HG02571 (cell line): ENCODE measurements around the gene SPAG17.

ENCODE experiments used
- ATAC-seq: cut with Tn5 transposase; IDR thresholded peaks from one replicate; pipeline ENCODE4 v1.9.1; 2021; ENCODE audit warnings: mild to moderate bottlenecking, moderate library complexity; ENCODE audit not compliant: unreplicated experiment

SPAG17 gene

GRCh38 chr1:118185084-118185832 is at the start of gene SPAG17:
TSS of gene SPAG17 (minus strand) at chr1:118185228. CDS start at chr1:118185157, 71 bp downstream.
- ATAC-seq, result no peak

- ATAC-seq, result no peak
These were observed 40.4 kb upstream of the SPAG17 start for GRCh38 chr1:118225471-118225870.

- no peak for ATAC-seq
These were observed 38.4 kb upstream of the SPAG17 start for GRCh38 chr1:118223426-118223825.

- no peak for ATAC-seq
These were observed 34.4 kb upstream of the SPAG17 start for GRCh38 chr1:118219438-118219837.

- no peak for ATAC-seq
These were observed 32.3 kb upstream of the SPAG17 start for GRCh38 chr1:118217141-118217838.

GRCh38 chr1:118214866-118215265 is 29.8 kb upstream of the SPAG17 start:
- no peak for ATAC-seq

- ATAC-seq, result no peak
These were observed 25.7 kb upstream of the SPAG17 start for GRCh38 chr1:118210723-118211110.

GRCh38 chr1:118210051-118210722 is 25.2 kb upstream of the SPAG17 start:
- no peak for ATAC-seq

GRCh38 chr1:118209648-118210047 is 24.6 kb upstream of the SPAG17 start:
- no peak for ATAC-seq

GRCh38 chr1:118206966-118207365 is 21.9 kb upstream of the SPAG17 start:
- ATAC-seq, result no peak

GRCh38 chr1:118204648-118205047 is 19.6 kb upstream of the SPAG17 start:
- ATAC-seq, result no peak

GRCh38 chr1:118204105-118204504 is 19.1 kb upstream of the SPAG17 start:
- no peak for ATAC-seq

GRCh38 chr1:118202076-118202608 is 17.1 kb upstream of the SPAG17 start:
- ATAC-seq, result no peak

- no peak for ATAC-seq
These were observed 16.5 kb upstream of the SPAG17 start for GRCh38 chr1:118201524-118201923.

- no peak for ATAC-seq
These were observed 15.8 kb upstream of the SPAG17 start for GRCh38 chr1:118200836-118201235.

- ATAC-seq, result no peak
These were observed 5.5 kb upstream of the SPAG17 start for GRCh38 chr1:118190561-118190960.

- ATAC-seq, result no peak
These were observed 4.5 kb upstream of the SPAG17 start for GRCh38 chr1:118189564-118189963.

GRCh38 chr1:118188411-118188810 is 3.4 kb upstream of the SPAG17 start:
- ATAC-seq, result no peak

- ATAC-seq, result no peak
These were observed 998 bp upstream of the SPAG17 start for GRCh38 chr1:118186026-118186425.

- no peak for ATAC-seq
These were observed 317 bp downstream of the SPAG17 start for GRCh38 chr1:118184739-118185083.

- ATAC-seq, result no peak
These were observed 1.4 kb downstream of the SPAG17 start for GRCh38 chr1:118183586-118183985.

- no peak for ATAC-seq
These were observed 7.0 kb downstream of the SPAG17 start for GRCh38 chr1:118177998-118178397.
